T follicular helper cell (primary cell): Measurements from ENCODE around the gene SPPL3.
"Not testable (repeated sequence)": the region's sequence is repeated elsewhere in the genome, so short reads cannot be mapped to it uniquely, and the experiment has no call there.

ENCODE experiments used
- DNase-seq: peaks from one replicate; pipeline ENCODE4 v3.0.0-alpha.2; 2020; ENCODE audit warnings: low read depth

The SPPL3 gene

DNA sequence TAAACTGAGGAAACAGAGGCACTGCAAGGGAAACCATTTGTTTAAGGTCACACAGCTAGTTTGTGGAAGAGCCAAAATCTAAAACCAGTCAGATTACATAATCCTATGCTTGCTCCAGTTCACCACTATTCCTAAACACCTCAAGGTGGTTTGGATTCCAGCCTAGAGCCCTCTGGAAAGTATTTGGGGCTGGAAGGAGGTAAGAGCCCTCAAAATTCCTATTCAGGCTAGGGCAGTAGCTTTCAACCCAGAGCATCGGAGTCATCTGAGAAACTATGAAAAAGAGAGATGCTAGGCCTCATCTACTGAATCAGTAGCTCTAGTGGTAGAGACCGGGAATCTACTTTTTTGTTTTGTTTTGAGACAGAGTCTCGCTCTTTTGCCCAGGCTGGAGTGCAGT is 16.0 kb upstream of the SPPL3 start:
- no peak for DNase-seq

GRCh38 chr12:120917748-120918147 is 13.6 kb upstream of the SPPL3 start:
- DNase-seq = no peak

DNA sequence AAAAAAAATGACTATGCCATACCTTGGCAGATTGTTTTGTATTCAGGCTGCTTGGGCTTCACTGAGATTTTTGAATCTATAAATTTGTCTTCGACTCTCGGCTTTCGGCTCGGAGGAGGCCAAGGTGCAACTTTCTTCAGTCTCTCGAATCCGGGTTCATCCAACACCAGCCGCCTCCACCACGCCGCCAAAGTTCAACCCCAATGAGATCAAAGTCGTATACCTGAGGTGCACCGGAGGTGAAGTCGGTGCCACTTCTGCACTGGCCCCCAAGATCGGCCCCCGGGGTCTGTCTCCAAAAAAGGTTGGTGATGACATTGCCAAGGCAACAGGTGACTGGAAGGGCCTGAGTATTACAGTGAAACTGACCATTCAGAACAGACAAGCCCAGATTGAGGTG is 12.4 kb upstream of the SPPL3 start:
- DNase-seq = no peak

GRCh38 chr12:120914794-120915193 is 10.6 kb upstream of the SPPL3 start:
- DNase-seq = no peak

DNA sequence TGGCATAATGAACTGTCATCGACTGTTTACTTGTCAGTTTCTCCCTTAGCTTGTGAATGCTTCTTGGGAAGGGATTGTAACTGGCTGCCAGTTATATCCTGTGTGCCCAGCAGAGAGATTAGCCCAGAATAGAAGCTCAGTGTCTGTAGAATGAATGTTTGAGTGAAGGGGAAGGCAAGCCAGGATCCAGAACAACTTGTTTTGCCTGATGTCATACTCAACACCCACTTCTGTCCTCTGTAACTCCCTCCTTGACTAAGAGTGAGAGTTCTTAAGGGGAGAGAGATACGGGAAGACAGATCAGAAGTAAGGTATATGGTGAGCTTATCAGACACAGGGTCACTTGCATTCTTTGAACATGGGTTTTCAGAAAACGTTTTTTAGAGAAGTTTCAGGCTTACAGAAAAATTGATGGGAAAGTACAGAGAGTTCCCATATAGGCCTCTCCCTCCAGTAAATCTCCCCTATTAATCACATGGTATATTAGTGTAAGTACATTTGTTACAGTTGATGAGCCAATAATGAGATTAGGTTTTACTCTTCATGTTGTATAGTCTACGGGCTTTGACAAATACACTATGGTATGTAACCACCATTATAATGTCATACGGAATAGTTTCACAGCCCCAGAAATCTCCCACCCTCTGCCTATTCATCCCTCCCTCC is 5.6 kb upstream of the SPPL3 start:
- no peak for DNase-seq

GRCh38 chr12:120905856-120906384 is 1.8 kb upstream of the SPPL3 start:
- DNase-seq = no peak

- peak; percentile 63 for DNase-seq
Observed at GRCh38 chr12:120903412-120904196, 554 bp downstream of the SPPL3 start.

- DNase-seq = no peak
Observed at GRCh38 chr12:120902846-120903411, 1.2 kb downstream of the SPPL3 start.

GRCh38 chr12:120901818-120902217 is 2.3 kb downstream of the SPPL3 start:
- DNase-seq = no peak

DNA sequence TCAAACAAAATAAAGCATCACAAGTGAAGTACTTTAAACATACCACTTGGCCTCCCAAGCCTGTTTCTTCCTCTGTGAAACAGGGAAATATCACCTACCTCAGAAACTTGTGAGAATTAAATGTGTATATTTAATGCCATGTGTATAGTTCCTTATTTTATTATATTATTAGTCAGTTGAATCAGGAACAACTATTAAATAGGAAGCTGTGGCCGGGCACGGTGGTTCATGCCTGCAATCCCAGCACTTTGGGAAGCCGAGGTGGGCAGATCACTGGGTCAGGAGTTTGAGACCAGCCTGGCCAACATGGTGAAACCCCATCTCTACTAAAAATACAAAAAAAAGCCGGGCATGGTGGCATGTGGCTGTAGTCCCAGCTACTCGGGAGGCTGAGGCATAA is 3.1 kb downstream of the SPPL3 start:
- not testable (repeated sequence) for DNase-seq

DNA sequence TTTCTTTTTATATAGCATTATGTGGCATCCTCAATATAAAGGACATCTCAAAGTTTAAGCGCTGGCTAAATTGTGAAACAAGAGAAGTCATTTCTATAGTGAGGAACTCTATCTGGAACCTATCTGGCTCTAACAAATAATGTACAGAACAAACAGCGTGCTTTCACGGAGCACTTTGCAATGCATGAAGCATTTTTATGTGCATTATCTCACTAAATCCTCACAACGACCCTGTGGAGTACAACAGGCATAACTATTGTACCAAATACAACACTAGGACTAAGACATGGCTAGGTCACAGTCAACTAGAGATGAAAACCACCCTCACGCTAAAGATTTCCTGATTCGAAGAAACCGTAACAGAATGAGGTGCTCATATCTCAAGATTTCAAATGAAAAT is 8.6 kb downstream of the SPPL3 start:
- DNase-seq = no peak

DNA sequence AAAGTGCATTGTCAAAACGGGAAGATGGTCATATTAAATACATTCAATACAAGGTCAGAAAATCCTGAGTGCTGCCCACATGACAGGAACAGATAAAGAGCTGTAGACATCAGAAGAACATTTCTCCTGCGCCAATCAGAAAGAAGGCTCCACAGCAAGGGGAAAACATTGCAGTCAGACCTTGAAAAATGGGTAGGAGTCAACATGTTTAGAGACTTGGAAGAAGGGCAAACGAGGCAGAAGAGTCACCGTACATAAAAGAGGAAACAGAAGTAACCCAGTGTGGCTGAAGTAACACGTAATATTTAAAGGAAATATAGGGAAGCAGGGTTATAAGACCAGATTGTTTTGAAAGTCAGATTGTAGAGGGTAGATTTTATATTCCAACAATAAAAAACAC is 11.9 kb downstream of the SPPL3 start:
- DNase-seq = no peak

DNA sequence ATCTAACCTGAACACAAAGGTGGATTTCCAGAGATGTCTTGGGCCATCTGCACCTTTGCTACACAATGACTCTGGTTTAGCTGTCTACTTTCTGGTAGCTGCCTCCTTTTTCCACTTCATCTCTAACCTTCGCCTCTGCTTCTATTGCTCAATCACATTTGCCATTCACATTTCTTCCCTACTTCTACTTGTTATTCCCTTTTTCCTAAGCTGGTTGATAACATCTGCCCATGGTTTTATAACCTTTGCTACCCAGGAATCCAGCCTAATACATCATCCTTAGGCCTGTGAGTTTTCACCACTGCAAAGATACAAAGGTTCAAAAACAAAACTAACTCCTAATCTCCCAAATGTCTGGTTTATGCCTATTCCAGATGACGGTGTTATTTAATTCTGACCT is 13.2 kb downstream of the SPPL3 start:
- no peak for DNase-seq

DNA sequence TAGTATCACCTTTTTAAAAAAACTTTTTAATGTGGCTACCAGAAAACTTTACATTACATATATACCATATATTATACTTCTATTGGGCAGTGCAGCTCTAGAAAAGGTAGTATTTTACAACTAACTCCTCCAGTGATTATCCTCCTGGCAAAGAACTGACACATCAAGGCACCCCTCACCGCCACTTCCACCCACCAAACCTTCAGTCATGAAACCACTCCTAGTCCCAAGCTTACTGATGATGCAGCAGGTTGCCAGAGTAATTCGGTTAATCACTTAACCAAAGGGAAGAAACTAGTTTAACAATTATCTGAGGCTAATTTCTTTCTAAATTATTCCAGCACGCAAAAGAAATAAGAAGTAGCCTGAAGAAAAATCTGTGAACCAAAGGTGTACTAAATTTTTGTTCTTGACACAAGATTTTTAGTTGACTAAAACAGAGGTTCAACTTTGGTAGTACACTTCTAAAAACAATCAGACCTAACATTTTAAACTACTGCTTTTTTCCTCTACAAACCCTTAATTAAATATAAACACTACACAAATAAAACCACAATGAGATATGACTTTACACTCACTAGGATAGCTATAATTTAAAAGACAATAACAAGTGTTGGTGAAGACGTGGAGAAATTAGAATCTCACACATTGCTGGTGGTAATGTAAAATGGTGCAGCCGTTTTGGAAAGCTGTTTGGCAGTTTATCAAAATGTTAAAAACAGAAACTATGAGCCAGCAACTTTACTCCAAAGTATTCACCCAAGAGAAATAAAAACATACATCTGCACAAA is 16.7 kb downstream of the SPPL3 start:
- no peak for DNase-seq

DNA sequence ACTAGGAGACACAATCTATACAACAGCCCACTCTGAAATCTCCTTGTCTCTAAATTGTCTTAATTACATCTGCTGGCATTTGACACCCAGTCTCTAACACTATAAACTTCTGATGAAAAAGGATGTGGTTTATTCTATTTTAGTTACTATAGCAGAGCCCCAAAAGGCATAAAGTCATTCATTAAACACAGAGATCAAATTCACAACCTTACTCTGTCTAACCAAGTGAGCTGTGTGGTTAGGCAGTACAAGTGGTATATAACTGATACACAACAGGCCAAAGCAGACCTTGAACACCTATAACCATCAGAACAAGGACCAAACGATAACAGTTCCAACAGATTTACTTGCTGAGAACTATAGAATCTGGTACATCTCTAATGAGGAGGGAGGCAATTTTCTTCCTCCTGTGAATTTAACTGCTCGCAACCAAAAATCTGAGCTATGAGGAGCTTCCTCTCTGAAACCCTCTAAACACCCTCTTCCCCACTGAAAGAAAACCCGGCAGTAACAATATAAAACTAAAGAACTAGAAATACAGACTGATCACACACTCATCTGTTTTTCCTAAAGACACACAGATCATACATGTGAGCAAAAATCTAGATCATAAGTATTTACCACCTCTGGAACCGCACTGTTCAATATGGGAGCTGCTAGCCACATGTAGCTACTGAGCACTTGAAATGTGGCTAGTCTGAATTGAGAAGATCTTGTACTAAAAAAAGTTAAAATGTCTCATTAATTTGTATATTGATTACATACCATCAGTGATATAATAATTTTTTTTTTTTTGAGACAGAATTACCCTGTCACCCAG is 17.7 kb downstream of the SPPL3 start:
- DNase-seq = no peak

GRCh38 chr12:120885521-120885920 is 18.6 kb downstream of the SPPL3 start:
- no peak for DNase-seq

GRCh38 chr12:120884644-120885043 is 19.5 kb downstream of the SPPL3 start:
- DNase-seq = no peak

DNA sequence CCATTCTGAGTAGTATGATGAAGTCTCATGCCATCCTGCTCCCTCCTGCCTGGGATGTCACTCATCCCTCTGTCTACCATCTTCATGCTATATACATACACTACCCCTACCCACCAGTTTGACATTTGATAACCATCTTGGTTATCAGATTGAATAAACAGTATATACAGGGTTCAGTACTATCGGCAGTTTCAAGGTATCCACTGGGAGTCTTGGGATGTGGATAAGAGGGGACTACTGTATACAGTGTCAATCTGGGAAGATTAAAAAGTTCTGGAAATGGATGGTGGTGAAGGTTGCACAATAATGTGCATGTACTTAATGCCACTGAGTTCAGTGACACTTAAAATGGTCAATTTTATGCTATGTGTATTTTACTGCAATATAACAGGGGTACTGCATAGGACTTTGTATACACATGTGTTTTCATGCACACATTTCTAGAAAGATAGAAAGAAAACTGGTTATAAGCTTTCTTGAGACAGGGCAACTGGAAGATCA is 22.1 kb downstream of the SPPL3 start:
- DNase-seq = no peak

DNA sequence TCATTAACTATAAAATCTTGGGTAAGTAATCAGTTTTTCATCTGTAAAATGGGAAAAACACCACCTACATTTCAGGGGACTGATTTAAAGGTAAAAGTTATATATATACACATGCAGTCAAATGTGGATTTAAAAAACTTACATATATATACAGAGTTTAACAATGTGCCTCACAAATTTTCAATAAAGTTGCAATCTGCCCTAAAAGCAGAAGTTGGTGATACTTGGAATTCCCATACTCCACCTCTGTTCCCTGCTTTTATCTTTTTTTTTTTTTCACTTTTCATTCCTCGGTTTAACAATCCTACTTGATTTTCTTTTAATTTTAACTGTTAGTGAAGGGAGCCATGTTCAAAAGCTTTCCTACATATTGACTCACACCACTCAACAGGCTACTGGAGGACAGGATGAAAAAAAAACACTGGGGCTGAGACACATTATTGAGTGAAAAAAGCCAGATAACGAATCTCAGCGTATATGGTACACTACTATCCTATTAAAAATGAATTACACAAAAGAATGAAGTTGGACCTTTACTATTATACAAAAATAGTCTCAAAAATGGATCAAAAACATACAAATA is 24.3 kb downstream of the SPPL3 start:
- no peak for DNase-seq

- DNase-seq = no peak
Observed at GRCh38 chr12:120879102-120879501, 25.1 kb downstream of the SPPL3 start.
